GM19452 (cell line): ENCODE measurements around the gene ENHO.
A peak's percentile ranks its signal among the peaks of the same experiment; 100 is the strongest.

ENCODE experiments used
- ATAC-seq: cut with Tn5 transposase; IDR thresholded peaks from one replicate; pipeline ENCODE4 v1.9.1; 2021; ENCODE audit not compliant: unreplicated experiment

ENHO gene

GRCh38 chr9:34522971-34523797 is at the start of gene ENHO:
TSS of gene ENHO (minus strand) at chr9:34522990. CDS start at chr9:34521695, 1,295 bp downstream.
- peak; percentile 80 for ATAC-seq

GRCh38 chr9:34572092-34572491 is 49.3 kb upstream of the ENHO start:
- ATAC-seq, result no peak

DNA sequence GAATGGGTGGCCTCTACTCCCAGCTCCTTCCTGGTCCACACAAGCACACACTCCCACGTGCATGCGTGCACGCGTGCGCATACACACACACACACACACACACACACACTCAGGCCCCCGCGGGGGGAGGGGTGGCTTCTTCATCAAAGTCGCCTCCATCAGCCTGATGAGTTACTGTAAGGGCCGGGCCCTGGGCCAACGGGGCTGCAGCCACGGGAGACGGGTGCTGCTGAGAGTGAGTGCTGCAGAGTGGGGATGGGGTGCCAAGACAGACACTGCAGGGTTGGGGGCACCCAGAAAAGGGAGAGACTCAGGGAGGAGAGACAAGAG is 48.7 kb upstream of the ENHO start:
- no peak for ATAC-seq

GRCh38 chr9:34570809-34571480 is 48.2 kb upstream of the ENHO start:
- ATAC-seq, result no peak

DNA sequence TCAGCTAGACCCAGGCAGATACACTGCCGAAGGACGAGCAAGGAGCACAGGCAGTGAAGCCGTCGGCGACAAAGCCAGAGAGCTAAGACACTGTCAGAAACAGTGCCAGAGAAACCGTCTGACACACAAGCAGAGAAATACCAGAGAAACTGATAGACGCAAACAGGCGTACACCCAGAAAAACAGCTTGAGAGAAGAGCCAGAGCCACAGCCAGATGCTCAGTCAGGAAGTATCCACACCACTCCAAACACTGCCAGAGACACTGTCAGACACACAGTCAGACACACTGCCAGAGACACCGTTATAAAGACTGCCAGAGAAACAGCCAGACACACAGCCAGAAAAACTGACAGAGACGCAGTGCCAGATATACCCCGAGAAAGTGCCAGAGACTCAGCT is 47.6 kb upstream of the ENHO start:
- no peak for ATAC-seq

DNA sequence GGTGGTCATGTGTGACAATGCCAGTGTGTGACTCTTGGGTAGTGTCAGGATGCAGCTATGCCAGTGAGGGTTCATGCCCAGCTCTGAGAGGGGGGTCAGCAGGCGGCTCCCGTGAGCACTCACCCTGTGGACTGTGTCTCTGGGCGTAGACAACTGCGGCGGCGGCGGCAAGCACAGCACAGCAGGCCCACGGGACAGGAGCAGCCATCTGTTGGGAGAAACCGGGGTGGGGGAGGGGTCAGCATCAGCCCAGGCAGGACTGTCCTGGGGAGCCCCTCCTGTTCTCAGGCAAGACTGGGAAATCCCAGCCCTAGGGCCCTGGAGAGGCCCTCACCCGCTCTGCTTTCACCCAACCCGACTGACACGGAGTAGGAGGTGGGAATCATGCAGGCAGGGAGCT is 46.0 kb upstream of the ENHO start:
- ATAC-seq, result no peak

DNA sequence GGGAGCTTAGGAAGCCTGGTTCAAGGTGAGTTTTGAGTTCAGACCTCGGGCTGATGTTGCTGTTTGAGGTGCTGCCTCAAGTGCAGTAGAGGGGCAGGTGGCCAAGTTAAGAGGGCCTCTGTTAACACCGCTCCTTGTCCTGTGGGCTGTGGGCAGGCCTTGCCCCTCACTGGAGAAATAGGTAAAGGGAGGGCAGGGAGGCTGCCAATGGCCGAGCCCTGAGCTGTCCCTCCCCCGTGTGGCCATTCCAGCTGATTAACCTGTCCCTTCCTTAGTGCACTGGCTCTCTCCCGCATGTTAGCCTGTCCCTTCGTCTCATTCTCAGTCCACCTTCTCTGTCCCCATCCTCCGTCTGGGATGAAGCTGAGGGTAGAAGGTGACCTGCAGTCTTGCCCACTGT is 45.3 kb upstream of the ENHO start:
- no peak for ATAC-seq

- no peak for ATAC-seq
Measured at GRCh38 chr9:34566972-34567371, 44.2 kb upstream of the ENHO start.

GRCh38 chr9:34566322-34566721 is 43.5 kb upstream of the ENHO start:
- ATAC-seq, result no peak

DNA sequence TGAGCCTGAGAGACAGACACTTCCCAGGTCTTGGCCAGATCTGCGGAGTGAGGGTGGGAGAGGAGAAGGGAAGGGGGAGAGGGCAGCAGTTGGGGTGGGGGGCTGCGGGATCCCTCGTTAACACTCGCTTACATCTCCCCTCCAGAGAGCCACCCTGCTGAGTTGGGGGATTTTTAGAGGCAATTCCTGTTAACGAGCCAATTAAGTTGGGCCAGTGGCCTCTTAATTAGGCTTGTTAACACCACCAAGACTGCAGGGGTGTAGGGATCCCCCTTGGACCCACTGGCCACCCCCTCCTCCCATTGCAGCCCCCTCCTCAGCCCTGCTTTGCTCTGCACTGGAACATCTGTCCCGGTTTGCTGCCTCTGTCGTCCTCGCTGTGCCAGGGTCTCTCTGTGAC is 43.1 kb upstream of the ENHO start:
- no peak for ATAC-seq

DNA sequence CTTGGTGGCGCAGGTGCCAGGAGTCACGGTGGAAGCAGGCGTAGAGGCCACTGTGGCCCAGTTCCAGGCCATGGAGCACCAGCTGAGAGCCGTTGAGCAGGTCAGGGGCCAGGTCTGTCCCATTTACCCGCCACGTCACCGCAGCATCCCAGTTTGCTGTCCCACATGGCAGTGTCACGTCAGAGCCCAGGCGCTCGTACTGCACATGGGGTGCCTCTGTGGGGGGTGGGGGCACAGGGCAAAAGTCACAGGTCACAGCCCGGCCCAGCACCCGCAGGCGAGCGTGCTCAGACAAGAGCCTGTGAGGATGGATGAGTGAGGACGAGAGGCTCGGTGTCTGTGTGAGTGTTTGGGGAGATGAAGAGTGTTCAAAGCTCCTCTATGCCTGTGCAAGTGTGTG is 41.8 kb upstream of the ENHO start:
- no peak for ATAC-seq

GRCh38 chr9:34563262-34563661 is 40.5 kb upstream of the ENHO start:
- no peak for ATAC-seq

DNA sequence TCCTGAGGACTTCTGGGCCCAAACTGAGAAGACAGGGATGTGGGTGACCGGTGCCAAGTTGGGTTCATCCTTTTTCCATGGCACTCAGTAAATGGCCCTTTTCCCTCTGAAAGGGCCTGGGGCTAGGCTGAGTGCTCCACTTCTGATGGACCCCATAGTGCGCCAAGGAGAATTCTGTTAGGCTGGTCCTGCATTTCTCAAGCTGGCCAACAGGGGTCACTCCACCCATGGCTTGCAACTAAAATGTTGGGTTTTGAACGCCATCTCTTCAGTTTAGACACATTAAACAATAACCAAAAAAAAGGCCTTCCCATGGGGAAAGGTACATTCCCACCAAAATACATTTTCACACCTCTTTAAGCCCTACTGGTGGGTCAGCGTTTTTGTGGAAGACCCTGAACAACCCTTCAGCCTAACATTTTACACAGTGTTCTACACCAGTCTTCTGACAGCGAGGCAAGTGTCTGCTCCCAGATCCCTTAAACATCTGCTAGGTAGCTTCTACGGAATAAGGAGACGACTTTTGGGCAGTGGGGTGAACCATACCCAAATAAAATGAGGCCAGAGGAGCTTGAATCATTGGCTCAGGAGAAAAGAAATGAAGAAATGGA is 39.5 kb upstream of the ENHO start:
- no peak for ATAC-seq

DNA sequence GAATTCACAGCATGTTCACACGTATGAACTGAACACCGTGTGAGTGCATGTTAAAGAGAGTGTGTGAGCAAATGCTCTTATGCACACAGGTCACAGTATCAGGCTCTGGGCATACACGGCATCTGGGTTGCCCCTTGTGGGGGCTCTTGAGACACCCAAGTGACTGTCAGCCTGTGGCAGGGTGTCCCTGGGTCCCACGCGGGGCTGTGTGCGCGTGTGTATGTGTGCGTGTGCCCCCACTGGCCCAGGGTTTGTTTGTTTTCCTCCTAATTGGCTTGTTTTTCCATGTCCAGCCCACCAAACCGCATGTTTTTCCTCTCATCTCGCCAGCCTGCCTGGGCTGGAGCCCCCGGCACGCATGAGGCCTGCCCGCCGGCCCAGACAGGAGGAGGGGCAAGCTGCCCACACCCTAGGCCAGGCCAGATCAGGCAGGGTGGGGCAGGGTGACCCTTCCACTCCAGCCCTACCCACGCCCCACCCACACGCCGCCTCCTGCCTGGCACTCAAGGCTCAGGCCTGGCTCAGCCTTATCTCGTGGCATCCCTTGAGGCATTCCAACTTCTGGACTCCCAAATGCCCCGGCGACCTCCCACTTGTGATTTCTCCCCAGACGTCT is 37.9 kb upstream of the ENHO start:
- ATAC-seq, result no peak

DNA sequence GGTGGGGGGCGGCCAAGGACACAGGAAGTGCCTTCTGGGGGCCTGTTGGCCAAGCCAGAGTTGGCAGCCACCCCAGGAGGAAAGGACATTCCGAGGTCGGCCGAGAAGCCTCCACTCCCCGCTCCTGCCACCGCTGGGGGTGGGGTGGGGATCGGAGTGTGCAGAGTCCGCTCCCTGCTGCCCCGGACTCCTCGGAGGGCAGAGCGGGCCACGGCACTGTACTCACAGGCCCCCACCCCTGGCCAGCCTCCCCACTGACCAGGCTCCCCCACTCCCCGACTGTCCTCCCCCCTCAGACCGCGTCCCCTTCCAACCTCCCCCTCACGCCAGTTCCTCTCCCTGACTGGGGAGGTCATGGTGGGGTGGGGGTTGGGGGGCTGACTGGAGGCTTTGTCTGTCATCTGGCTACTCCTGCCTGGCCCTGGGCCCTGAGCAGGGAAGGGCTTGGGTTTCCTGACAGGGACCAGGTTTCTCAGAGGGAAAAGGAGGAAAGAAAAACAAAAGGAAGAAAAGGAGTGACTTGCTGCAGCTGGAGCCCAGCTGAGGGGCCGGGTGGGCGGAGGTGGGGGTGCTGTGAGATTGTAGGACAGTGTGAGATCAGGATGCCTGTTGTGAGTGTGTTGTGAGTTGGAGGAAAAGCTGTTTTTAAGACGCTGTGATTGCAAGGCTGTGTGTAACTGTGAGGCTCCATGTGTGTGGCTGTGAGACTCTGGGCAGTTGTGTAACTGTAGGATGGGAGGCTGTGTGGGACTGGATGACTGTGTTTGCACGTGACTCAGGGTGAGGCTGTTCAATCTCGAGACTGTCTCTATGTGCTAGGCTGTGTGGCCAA is 37.0 kb upstream of the ENHO start:
- no peak for ATAC-seq

DNA sequence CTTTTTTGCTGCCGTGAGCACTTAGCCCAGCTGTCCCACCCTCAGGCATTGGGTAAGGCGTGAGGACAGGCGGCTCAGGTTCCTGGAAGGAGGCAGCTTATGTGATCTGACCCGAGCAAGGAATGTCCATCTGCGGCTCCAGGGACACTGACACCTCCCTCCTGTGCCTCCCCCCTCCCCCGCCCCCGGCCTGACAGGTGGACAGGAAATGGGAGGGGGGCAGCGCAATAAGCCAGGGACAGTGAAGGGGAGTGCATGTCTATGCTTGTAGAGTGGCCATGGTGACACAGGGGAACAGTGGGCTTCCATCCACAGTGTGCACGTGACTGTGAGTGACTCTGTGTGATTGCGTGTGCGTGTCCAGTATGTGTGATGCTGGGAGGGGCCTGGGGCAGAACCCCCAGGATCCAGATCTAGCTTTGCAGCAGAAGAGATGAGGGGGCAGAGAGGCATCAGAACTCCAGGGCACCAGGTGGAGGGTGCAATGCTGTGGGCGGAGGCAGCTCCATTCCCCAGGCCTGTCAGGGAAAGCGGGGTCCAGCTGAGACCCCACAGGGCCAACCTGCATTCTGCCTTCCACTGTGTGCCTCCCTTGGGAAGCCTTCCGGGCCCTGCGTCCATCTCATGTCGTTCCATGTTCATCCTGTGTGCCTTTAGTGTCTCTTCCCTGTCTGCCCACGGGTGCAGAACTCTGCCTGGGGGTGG is 36.3 kb upstream of the ENHO start:
- no peak for ATAC-seq

DNA sequence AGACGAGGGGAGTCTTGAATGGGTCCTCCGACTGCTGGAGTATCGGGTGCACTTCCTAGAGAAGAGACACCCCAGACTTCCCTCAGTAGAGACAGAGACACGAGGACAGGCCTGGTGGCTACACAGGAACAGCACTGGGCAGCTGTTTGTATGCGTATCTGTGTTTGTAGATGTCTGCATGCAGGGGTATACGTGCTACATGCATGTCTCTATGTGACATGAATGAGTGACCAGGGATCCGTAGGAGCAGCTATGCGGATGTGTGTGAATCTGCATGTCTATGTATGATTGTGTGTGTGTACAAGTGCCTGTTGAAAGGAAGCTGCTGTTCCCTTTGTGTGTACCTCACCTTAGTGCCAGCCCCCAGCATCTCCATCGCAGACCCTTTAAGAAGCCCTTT is 35.6 kb upstream of the ENHO start:
- ATAC-seq, result no peak

DNA sequence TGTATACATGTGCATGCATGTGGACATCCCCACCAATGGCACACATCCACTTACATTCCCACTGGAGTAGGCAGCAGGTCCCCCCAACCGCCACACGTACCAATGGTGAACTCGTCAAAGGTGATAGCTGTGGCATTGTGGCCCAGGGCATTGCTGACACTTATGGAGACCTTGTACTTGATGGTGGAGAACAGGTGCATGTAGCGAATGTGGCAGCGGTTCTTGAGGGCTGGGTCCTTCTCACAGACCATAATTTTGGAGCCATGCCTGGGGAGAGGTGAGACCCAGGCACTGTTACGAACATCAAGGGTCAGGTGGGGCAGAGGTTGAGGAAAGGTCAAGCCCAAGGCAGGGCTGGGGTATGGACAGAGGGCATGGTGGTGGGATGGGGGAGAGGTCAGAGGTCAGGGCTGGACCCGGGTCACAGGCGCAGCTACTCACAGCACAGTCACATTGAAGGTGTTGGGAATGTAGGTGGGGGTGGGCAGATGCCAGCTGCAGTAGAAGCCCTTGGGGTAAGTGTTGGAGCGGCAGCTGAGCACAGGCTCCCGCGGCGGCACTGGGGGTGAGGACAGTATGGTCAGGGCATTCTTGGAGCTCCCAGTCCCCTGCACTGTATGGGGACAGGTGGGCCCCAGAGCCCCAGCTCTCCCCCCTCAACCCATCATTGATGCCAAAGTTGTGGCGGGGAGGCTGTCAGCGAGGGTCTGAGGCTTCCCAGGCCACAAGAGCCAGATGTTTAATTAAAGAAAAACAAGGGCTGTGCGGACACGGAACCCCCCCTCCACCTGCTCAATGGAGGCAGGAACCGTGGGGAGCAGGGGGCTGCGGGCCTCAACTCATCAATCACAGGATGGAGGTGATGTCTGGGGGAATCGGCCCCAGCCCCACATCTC is 34.9 kb upstream of the ENHO start:
- ATAC-seq, result no peak

- no peak for ATAC-seq
Measured at GRCh38 chr9:34556949-34557348, 34.2 kb upstream of the ENHO start.
